Chondrocyte (in vitro differentiated cells): Measurements from ENCODE around the gene RAB8B. TPM values are rescaled to one million over a fixed set of nuclear protein-coding genes. Genes with fewer than 3 reads are reported as not detected.

Experiments used
- DNase-seq: peaks from one replicate; pipeline ENCODE4 v3.0.0; 2021; ENCODE audit warnings: mixed read lengths, low spot score
- H3K27ac Mint-ChIP-seq: one replicate; pipeline ENCODE4 v1.8.0; 2021; ENCODE audit warnings: mild to moderate bottlenecking, moderate library complexity, mixed read lengths; ENCODE audit not compliant: unreplicated experiment
- H3K27me3 Mint-ChIP-seq: 2 replicates; pipeline ENCODE4 v1.8.0; 2021; ENCODE audit warnings: low read depth, mixed read lengths
- H3K36me3 Mint-ChIP-seq: 2 replicates; pipeline ENCODE4 v1.8.0; 2021; ENCODE audit warnings: low read depth, mixed read lengths
- H3K4me1 Mint-ChIP-seq: 2 replicates; pipeline ENCODE4 v1.8.0; 2021; ENCODE audit warnings: low read depth, mild to moderate bottlenecking, mixed read lengths
- H3K4me3 Mint-ChIP-seq: one replicate; pipeline ENCODE4 v1.8.0; 2021; ENCODE audit warnings: mild to moderate bottlenecking, moderate library complexity, mixed read lengths; ENCODE audit not compliant: unreplicated experiment
- H3K9me3 Mint-ChIP-seq: 2 replicates; pipeline ENCODE4 v1.8.0; 2021; ENCODE audit warnings: low read depth, mixed read lengths
- total RNA-seq: library from RNA; stranded (reverse); gene quantifications from 3 replicates; pipeline ENCODE4 v1.2.1, GENCODE V29; 2021
- TF ChIP-seq, protein P1 (sequence below): fragments of 200-600 bp; sonication (generic); IDR thresholded peaks from 2 replicates; pipeline ENCODE4 v1.5.0; 2021; ENCODE audit warnings: antibody characterized with exemption, mild to moderate bottlenecking, moderate library complexity

Gene RAB8B
- total RNA-seq, 1 donor from 2014 or later: 34.8 TPM

DNA sequence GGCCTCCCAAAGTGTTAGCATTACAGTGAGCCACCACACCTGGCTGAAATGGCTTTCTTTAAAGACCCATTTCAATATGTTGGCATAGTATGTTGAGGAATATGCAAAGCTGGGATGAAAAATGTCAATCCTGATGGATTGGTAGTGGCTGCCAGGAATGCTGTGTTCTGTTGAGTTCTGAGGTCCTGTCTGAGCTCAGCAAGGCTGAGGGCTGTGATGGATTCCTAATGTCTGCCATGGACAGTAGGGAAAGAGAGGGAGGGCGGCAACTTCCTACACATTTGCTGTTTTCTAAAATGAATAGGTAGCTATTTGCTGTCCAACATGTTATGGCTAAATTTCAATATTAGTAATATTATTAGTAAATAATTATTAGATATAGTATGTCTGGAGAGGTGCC is 8.2 kb downstream of the RAB8B start:
- H3K36me3 Mint-ChIP-seq: no peaks in the 10 kb centered on the region

GRCh38 chr15:63198371-63199250 is 9.2 kb downstream of the RAB8B start:
- no peak for DNase-seq
- TF ChIP-seq, protein P1, sequence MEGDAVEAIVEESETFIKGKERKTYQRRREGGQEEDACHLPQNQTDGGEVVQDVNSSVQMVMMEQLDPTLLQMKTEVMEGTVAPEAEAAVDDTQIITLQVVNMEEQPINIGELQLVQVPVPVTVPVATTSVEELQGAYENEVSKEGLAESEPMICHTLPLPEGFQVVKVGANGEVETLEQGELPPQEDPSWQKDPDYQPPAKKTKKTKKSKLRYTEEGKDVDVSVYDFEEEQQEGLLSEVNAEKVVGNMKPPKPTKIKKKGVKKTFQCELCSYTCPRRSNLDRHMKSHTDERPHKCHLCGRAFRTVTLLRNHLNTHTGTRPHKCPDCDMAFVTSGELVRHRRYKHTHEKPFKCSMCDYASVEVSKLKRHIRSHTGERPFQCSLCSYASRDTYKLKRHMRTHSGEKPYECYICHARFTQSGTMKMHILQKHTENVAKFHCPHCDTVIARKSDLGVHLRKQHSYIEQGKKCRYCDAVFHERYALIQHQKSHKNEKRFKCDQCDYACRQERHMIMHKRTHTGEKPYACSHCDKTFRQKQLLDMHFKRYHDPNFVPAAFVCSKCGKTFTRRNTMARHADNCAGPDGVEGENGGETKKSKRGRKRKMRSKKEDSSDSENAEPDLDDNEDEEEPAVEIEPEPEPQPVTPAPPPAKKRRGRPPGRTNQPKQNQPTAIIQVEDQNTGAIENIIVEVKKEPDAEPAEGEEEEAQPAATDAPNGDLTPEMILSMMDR: no peak
- H3K36me3 Mint-ChIP-seq: no peaks in the 10 kb centered on the region
- H3K4me1 Mint-ChIP-seq: peaks cover 50% of the 10 kb centered on the region
- H3K9me3 Mint-ChIP-seq: no peaks in the 10 kb centered on the region
- no peak overlapping the region for H3K4me3 Mint-ChIP-seq
- H3K27me3 Mint-ChIP-seq: no peaks in the 10 kb centered on the region
- H3K27ac Mint-ChIP-seq: no peak overlapping the region

More for the DNA sequence above, 8.2 kb downstream of the RAB8B start:
- Mint-ChIP-seq H3K9me3 (no peaks in the 10 kb centered on the region), H3K4me1 (peaks cover 42% of the 10 kb centered on the region), H3K4me3 (no peak overlapping the region), H3K27ac (no peak overlapping the region), H3K27me3 (no peaks in the 10 kb centered on the region)
- TF ChIP-seq, protein P1: no peak
- DNase-seq: no peak

DNA sequence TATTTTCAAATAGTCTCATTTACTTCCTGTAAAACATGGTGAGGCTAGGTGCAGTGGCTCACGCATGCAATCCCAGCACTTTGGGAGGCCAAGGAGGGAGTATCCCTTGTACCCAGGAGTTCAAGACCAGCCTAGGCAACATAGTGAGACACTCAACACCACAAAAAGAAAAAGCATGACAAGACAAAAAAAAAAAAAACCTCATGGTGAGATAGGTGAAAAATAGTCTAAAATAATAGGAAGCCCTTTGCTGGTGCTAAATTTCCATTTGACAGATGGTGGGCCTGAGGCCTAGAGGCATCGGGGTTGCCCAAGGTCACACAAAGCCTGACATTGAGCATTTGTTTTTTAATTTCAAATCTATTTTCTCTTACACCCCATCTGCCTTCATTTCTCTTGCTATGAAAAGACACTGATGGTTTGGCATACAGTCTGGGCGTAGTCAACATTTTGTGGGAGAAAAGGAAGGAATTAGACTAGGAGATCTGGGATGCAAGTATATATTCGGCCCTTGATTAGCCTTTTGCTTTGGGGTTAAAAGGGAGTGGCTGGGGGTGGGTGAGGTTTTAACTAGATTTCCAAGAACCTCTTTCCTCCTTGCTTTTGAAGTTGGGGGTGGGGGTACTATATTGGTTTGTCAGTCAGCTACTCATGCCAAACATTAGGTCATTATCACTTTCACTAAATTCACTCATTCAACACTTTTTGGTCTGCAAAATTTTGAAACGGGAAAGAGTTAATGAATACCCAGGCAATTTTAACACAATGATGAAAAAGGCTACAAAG is 11.3 kb downstream of the RAB8B start:
- Mint-ChIP-seq H3K9me3 (no peaks in the 10 kb centered on the region), H3K4me3 (no peak overlapping the region), H3K4me1 (peaks cover 39% of the 10 kb centered on the region), H3K27me3 (no peaks in the 10 kb centered on the region), H3K36me3 (no peaks in the 10 kb centered on the region), H3K27ac (no peak overlapping the region)
- TF ChIP-seq, protein P1: no peak
- DNase-seq: no peak

- no peak overlapping the region for H3K4me3 Mint-ChIP-seq
- no peaks in the 10 kb centered on the region for H3K9me3 Mint-ChIP-seq
- DNase-seq: no peak
- H3K27ac Mint-ChIP-seq: peak overlapping the region; percentile 60
- H3K36me3 Mint-ChIP-seq: peaks cover 2% of the 10 kb centered on the region
- peaks cover 38% of the 10 kb centered on the region for H3K4me1 Mint-ChIP-seq
- H3K27me3 Mint-ChIP-seq: no peaks in the 10 kb centered on the region
- TF ChIP-seq, protein P1: no peak
Observed at GRCh38 chr15:63202861-63203260, 13.5 kb downstream of the RAB8B start.

DNA sequence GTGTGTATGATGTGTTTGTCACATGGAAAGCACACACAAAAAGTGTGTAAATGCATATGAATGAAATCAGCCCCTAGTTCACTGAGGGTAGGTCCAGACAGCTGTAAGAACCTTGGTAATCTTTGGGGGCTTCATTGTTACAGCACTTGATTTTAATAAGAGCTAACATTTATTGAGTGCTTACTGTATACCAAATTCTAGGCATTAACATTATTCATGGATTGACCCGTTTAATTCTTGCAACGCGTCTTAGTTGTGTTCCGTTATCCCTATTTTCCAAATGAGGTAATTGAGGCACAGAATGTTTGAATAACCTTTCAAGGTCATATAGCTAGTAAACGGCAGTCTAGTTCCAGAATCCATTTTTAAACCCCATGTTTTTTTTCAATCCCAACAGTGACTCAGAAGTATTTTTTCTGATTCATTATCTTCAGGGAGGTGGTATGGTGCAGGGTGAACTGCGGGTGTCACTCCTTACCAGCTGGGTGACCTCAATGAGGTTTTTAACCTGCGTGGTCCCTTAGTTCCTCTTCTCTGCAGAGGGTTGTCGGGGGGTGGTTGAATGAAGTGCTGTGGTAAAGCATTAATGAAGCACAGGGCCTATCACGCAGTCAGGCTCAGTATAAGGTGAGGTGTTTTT is 14.2 kb downstream of the RAB8B start:
- H3K4me1 Mint-ChIP-seq: peaks cover 38% of the 10 kb centered on the region
- peaks cover 3% of the 10 kb centered on the region for H3K36me3 Mint-ChIP-seq
- TF ChIP-seq, protein P1: no peak
- no peak overlapping the region for H3K4me3 Mint-ChIP-seq
- DNase-seq: no peak
- H3K9me3 Mint-ChIP-seq: no peaks in the 10 kb centered on the region
- peak overlapping the region; percentile 60 for H3K27ac Mint-ChIP-seq
- no peaks in the 10 kb centered on the region for H3K27me3 Mint-ChIP-seq
